HEK293 (cell line): Measurements from ENCODE around the gene TRAF2.

Experiments used
- BCL6B ChIP-seq: fragments of 450-650 bp; formaldehyde crosslinking; IDR thresholded peaks from 2 replicates; pipeline ENCODE4 v1.5.1; 2017; ENCODE audit warnings: missing biosample characterization, missing genetic modification characterization
- GLIS2 ChIP-seq: fragments of 450-650 bp; formaldehyde crosslinking; IDR thresholded peaks from 2 replicates; pipeline ENCODE4 v1.5.1; 2016; ENCODE audit warnings: missing biosample characterization, missing genetic modification characterization
- KLF17 ChIP-seq: fragments of 450-650 bp; formaldehyde crosslinking; IDR thresholded peaks from 2 replicates; pipeline ENCODE4 v1.5.1; 2016; ENCODE audit warnings: missing biosample characterization, missing genetic modification characterization
- KLF8 ChIP-seq: fragments of 450-650 bp; formaldehyde crosslinking; IDR thresholded peaks from 2 replicates; pipeline ENCODE4 v1.5.1; 2016; ENCODE audit warnings: missing biosample characterization, missing genetic modification characterization
- PRDM10 ChIP-seq: fragments of 450-650 bp; formaldehyde crosslinking; IDR thresholded peaks from 2 replicates; pipeline ENCODE4 v1.5.1; 2016; ENCODE audit warnings: missing biosample characterization, missing genetic modification characterization
- RBAK ChIP-seq: fragments of 450-650 bp; formaldehyde crosslinking; IDR thresholded peaks from 2 replicates; pipeline ENCODE4 v1.5.1; 2016; ENCODE audit warnings: missing biosample characterization, missing genetic modification characterization
- ZBTB10 ChIP-seq: fragments of 450-650 bp; formaldehyde crosslinking; IDR thresholded peaks from 2 replicates; pipeline ENCODE4 v1.5.1; 2016; ENCODE audit warnings: missing biosample characterization, missing genetic modification characterization
- ZBTB21 ChIP-seq: fragments of 450-650 bp; formaldehyde crosslinking; IDR thresholded peaks from 2 replicates; pipeline ENCODE4 v1.5.1; 2017; ENCODE audit warnings: missing biosample characterization, missing genetic modification characterization
- ZEB2 ChIP-seq: fragments of 450-650 bp; formaldehyde crosslinking; IDR thresholded peaks from 2 replicates; pipeline ENCODE4 v1.5.1; 2016; ENCODE audit warnings: missing biosample characterization, missing genetic modification characterization
- ZNF175 ChIP-seq: fragments of 450-650 bp; formaldehyde crosslinking; IDR thresholded peaks from 2 replicates; pipeline ENCODE4 v1.5.1; 2016; ENCODE audit warnings: missing biosample characterization, missing genetic modification characterization
- ZNF302 ChIP-seq: fragments of 450-650 bp; formaldehyde crosslinking; IDR thresholded peaks from 2 replicates; pipeline ENCODE4 v1.5.1; 2016; ENCODE audit warnings: missing biosample characterization, missing genetic modification characterization, low read depth
- ZNF350 ChIP-seq: fragments of 450-650 bp; formaldehyde crosslinking; IDR thresholded peaks from 2 replicates; pipeline ENCODE4 v1.5.0; 2017; ENCODE audit warnings: missing biosample characterization, mild to moderate bottlenecking, missing genetic modification characterization
- ZNF362 ChIP-seq: fragments of 450-650 bp; formaldehyde crosslinking; IDR thresholded peaks from 2 replicates; pipeline ENCODE4 v1.5.1; 2016; ENCODE audit warnings: missing biosample characterization, missing genetic modification characterization
- ZNF426 ChIP-seq: fragments of 450-650 bp; formaldehyde crosslinking; IDR thresholded peaks from 2 replicates; pipeline ENCODE4 v1.5.1; 2017; ENCODE audit warnings: missing biosample characterization, missing genetic modification characterization, mild to moderate bottlenecking, inconsistent platforms, moderate library complexity
- ZNF548 ChIP-seq: fragments of 450-650 bp; formaldehyde crosslinking; IDR thresholded peaks from 2 replicates; pipeline ENCODE4 v1.5.1; 2016; ENCODE audit warnings: missing biosample characterization, missing genetic modification characterization

Gene TRAF2

GRCh38 chr9:136840140-136840876, 46.0 kb upstream of the TRAF2 start (continued):
- TF ChIP-seq ZNF362 (tag by site-specific recombination) (no peak), ZNF350 (tag by site-specific recombination) (no peak), ZNF302 (tag by site-specific recombination) (no peak), ZNF548 (tag by site-specific recombination) (no peak), GLIS2 (no peak; the same call in 1 of the 2 replicates), RBAK (tag by site-specific recombination) (no peak), ZEB2 (tag by site-specific recombination) (no peak), ZNF175 (tag by site-specific recombination) (no peak), ZBTB10 (tag by site-specific recombination) (no peak), ZBTB21 (tag by site-specific recombination) (no peak), BCL6B (tag by site-specific recombination) (no peak), KLF17 (tag by site-specific recombination) (no peak), PRDM10 (tag by site-specific recombination) (no peak), ZNF426 (tag by site-specific recombination) (no peak), KLF8 (tag by site-specific recombination) (peak; percentile 48; the same call in 1 of the 2 replicates)
